Measurements from ENCODE around the gene STPG3.
A peak's percentile ranks its signal among the peaks of the same experiment; 100 is the strongest.

STPG3 gene

DNA sequence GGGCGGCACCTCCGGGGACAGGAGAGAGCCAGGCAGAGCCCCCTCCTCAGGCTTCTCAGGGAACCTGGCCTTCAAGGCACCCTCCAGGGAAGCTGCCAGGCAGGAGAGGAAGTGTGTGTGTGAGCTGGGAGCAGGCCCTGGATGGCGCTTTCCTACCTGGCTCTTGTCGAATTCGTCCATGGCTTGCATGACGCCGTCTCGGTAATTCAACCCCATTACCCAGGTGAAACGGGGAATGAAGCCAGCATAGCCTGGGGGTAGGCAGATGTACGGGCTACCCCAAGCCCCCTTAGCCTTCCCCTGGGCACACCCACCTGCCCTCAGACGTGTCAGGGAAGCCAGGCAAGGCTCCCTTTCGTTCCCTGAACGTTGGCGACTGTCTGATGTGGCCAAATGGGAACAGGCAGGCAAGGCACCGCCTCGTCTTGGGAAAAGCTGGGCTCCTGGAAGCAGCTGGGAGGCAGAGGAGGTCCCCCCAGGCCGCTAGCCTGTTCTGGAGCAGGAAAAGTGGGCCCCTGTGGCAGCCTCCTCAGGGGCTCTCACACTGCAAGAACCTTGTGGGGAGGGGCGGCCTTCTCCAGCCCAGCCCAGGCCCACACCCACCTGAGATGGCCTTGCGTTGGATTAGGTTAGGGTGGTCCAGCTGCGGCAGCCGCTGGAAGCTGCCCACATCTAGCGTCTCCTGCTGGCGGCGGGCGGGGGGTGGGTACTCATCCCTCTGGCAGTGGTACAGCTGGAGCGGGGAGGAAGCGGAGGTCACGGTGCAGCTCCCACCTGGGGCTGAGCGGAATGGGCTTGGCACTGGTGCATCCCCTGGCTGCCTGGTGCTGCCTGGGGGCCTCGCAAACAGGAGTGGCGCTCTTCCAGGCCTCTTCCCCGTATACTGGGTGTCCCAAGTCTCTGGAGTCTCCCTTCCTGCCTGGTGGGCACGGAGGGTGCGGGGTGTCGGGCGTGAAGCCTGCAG lies 6.3 kb upstream of the STPG3 start:
- Histone ChIP-seq H3K4me1 (ENCODE audit: control insufficient read depth in 1 of 2, insufficient read depth in 1 of 2, low read depth in 1 of 2, low read length in 1 of 2) (peaks cover 34 to 35% of the 10 kb centered on the region in 2 experiments), H3K4me3 (ENCODE audit: low read depth in 1 of 2, low read length in 1 of 2) (no peak overlapping the region), H3K9me3 (no peaks in the 10 kb centered on the region), H3K27ac (peak overlapping the region; percentile 36), H3K27me3 (no peaks in the 10 kb centered on the region), H3K36me3 (peaks cover 23% of the 10 kb centered on the region)
- TF ChIP-seq, protein P1, sequence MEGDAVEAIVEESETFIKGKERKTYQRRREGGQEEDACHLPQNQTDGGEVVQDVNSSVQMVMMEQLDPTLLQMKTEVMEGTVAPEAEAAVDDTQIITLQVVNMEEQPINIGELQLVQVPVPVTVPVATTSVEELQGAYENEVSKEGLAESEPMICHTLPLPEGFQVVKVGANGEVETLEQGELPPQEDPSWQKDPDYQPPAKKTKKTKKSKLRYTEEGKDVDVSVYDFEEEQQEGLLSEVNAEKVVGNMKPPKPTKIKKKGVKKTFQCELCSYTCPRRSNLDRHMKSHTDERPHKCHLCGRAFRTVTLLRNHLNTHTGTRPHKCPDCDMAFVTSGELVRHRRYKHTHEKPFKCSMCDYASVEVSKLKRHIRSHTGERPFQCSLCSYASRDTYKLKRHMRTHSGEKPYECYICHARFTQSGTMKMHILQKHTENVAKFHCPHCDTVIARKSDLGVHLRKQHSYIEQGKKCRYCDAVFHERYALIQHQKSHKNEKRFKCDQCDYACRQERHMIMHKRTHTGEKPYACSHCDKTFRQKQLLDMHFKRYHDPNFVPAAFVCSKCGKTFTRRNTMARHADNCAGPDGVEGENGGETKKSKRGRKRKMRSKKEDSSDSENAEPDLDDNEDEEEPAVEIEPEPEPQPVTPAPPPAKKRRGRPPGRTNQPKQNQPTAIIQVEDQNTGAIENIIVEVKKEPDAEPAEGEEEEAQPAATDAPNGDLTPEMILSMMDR (IDR thresholded peaks at IDR 0.05), result no peak

DNA sequence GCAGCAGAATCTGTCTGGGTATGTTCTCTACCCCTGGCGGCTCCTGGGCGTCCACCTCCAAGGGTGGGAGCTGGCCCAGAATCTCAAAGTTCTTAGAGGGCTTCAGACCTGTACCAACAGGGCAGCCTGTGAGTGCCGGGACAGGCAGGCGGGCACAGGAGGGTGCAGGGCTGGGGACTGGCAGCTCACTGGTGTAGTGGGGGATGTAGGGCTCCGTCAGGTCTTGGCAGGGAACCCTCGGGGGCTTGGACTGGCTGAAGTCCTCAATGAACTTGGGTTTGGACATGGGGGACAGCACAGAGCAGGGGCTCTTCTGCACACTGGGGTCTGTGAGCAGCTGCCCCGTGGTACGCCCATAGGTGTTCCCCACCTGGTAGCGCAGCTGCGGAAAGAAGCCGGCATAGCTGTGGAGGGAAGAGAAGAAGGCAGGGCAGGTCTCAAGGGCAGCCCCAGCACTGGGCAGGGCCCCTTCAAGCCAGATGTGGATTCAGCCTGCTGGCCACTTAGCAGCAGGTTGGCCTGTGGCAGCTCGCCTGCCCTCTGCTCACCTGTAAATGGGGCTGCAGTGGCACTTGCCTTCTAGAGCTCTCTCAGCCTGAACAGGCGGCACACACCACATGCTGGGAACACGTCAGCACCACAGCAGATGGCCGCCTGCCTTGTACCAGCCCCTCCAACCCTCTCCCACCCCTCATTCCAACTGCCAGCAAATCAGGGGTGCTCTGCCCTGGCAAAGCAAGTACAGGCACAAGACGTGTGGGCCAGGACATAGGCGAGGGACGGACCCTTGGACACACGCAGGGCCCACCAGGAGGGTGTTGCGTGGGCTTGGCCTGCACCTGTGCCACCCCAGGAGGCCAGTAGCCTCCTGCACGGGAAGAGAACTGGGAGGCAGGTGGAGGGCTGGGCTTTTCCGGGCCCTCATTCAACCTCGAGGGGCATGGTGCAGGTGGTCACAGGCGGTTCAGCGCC lies 5.3 kb upstream of the STPG3 start:
- H3K36me3 ChIP-seq, result peaks cover 23% of the 10 kb centered on the region
- H3K9me3 ChIP-seq, result no peaks in the 10 kb centered on the region
- no peak overlapping the region for H3K27ac ChIP-seq
- TF ChIP-seq, protein P1 (IDR thresholded peaks at IDR 0.05), result no peak
- peaks cover 28 to 29% of the 10 kb centered on the region in 2 experiments for H3K4me1 ChIP-seq (ENCODE audit: control insufficient read depth in 1 of 2, insufficient read depth in 1 of 2, low read depth in 1 of 2, low read length in 1 of 2)
- no peaks in the 10 kb centered on the region for H3K27me3 ChIP-seq
- H3K4me3 ChIP-seq (ENCODE audit: low read depth in 1 of 2, low read length in 1 of 2), result no peak overlapping the region

DNA sequence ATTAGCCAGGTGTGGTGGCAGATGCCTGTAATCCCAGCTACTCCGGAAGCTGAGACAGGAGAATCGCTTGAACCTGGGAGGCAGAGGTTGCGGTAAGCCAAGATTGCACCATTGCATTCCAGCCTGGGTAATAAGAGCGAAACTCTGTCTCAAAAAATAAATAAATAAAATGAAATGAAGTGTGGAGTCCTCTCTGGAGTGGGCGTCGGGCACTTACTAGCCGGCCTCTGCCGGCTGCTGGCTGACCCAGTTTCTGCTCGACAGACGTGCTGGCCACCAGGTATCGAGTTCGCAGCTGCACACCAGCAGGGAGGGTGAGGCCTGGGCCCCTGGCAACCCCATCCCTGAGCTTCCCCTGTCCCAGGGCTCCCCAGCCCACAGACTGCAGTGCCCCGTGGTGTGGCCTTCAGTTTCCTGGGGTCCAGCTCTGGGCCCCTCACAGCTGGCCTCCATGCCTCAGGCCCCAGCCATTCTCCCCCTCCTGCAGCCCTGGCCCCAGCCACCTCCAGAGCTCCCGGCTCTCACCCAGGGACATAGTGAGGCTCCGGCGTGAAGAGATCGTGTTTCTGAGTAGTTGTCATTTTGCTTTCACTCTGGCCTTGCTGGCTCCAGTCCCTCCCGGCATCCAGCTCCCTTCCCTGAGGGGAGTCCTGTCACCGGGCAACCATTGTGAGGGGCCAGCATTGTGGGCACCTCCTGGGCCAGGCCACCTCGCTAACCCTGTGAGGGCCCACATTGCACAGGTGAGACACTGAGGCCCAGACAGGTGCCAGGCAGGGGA lies 3.8 kb upstream of the STPG3 start:
- no peaks in the 10 kb centered on the region for H3K27me3 ChIP-seq
- TF ChIP-seq, protein P1 (IDR thresholded peaks at IDR 0.05), result no peak
- no peak overlapping the region for H3K4me3 ChIP-seq (ENCODE audit: low read depth in 1 of 2, low read length in 1 of 2)
- no peaks in the 10 kb centered on the region for H3K9me3 ChIP-seq
- no peak overlapping the region for H3K27ac ChIP-seq
- peaks cover 16% of the 10 kb centered on the region for H3K36me3 ChIP-seq
- H3K4me1 ChIP-seq (ENCODE audit: control insufficient read depth in 1 of 2, insufficient read depth in 1 of 2, low read depth in 1 of 2, low read length in 1 of 2), result peaks cover 21% of the 10 kb centered on the region in 2 experiments

DNA sequence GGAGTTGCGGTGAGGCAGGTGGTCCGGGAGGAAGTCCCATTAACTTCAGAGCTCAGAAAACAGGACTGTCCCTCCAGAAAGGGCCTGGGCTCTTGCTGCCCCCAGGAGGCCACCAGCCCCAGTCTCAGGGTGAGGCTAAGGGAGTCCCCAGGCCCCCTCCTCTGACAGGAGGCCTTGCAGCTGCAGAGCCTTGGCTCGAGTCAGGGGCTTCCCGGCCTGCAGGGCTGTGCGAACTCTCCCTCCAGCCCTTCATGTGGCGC lies 3.2 kb upstream of the STPG3 start:
- no peaks in the 10 kb centered on the region for H3K9me3 ChIP-seq
- no peaks in the 10 kb centered on the region for H3K27me3 ChIP-seq
- no peak overlapping the region for H3K4me3 ChIP-seq (ENCODE audit: low read depth in 1 of 2, low read length in 1 of 2)
- TF ChIP-seq, protein P1 (IDR thresholded peaks at IDR 0.05), result no peak
- peaks cover 15 to 16% of the 10 kb centered on the region in 2 experiments for H3K4me1 ChIP-seq (ENCODE audit: control insufficient read depth in 1 of 2, insufficient read depth in 1 of 2, low read depth in 1 of 2, low read length in 1 of 2)
- H3K27ac ChIP-seq, result no peak overlapping the region
- H3K36me3 ChIP-seq, result peaks cover 11% of the 10 kb centered on the region

All from neutrophil (primary cell).